ENCODE data around the gene FAM219A.
"Not testable (repeated sequence)": the region's sequence is repeated elsewhere in the genome, so short reads cannot be mapped to it uniquely, and the experiment has no call there.

The FAM219A gene

DNA sequence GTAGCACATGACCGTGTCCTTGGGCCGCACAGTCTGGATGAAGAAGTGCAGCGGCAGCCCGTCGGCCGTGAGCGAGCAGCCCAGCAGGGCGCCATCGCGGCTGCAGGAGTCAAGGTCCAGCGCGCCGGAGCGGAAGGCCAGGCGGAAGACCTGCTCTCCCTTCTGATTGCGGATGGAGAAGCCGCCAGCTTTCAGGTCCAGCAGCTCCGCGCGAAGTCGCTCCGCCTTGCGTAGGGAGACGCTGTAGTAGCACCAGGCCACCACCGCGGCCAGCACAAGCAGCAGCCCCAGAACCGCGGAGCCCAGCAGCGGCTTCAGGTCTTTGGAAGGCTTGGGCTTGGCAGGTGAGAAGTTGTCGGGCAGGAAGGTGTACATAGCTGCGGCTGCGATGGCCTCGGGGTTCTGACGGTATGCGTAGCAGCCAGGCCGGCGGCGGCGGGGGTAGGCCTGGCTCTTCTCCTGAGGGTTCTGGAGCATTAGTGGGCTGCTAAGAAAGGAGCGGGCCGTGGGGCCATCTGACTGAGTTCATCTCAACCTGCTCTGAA is 85.8 kb downstream of the FAM219A start:
- no peak for TF ChIP-seq MYC (IDR thresholded peaks at IDR 0.05; ENCODE audit: low read depth, low read length)
- TF ChIP-seq, protein P1, sequence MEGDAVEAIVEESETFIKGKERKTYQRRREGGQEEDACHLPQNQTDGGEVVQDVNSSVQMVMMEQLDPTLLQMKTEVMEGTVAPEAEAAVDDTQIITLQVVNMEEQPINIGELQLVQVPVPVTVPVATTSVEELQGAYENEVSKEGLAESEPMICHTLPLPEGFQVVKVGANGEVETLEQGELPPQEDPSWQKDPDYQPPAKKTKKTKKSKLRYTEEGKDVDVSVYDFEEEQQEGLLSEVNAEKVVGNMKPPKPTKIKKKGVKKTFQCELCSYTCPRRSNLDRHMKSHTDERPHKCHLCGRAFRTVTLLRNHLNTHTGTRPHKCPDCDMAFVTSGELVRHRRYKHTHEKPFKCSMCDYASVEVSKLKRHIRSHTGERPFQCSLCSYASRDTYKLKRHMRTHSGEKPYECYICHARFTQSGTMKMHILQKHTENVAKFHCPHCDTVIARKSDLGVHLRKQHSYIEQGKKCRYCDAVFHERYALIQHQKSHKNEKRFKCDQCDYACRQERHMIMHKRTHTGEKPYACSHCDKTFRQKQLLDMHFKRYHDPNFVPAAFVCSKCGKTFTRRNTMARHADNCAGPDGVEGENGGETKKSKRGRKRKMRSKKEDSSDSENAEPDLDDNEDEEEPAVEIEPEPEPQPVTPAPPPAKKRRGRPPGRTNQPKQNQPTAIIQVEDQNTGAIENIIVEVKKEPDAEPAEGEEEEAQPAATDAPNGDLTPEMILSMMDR (IDR thresholded peaks at IDR 0.05; ENCODE audit: low read depth, low read length): no peak
- TF ChIP-seq POLR2A (IDR thresholded peaks at IDR 0.05; ENCODE audit: extremely low read depth, insufficient read length): no peak
- TF ChIP-seq, protein P2, sequence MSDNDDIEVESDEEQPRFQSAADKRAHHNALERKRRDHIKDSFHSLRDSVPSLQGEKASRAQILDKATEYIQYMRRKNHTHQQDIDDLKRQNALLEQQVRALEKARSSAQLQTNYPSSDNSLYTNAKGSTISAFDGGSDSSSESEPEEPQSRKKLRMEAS (IDR thresholded peaks at IDR 0.05; ENCODE audit: low read depth, low read length): no peak
- no peak for DNase-seq (ENCODE audit: low read depth)
- no peak overlapping the region for H3K4me3 ChIP-seq (ENCODE audit: low read depth, low read length)

DNA sequence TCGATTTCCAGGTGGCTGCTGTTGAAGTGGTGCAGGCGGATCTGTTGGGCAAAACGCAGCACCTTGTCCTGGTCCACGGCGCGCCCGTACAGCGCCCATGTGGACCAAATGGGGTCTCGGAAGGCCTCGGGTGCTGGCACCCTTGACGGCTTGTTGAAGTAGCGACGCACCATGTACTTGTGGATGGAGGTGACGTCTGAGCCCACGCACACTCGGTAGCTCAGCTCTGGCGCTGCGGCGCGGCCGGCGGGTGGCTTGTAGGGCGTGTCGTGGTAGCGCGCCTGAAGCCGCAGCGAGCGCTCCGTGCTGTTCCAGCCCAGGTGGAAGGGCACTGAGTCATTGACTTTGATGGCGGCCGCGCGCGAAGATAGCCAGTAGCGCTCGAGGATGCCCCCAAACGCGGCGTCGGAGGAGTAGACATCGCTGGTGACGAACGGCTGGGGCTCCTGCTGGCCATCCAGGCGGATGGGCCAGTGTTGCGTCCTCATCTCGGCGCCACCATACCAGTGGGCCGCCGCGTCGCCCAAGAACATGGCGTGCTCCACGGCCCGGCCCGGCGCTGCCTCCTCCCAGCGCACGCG is 86.4 kb downstream of the FAM219A start:
- DNase-seq (ENCODE audit: low read depth): no peak
- TF ChIP-seq POLR2A (IDR thresholded peaks at IDR 0.05; ENCODE audit: extremely low read depth, insufficient read length) (no peak), MYC (IDR thresholded peaks at IDR 0.05; ENCODE audit: low read depth, low read length) (no peak)
- TF ChIP-seq, protein P2 (IDR thresholded peaks at IDR 0.05; ENCODE audit: low read depth, low read length): no peak
- TF ChIP-seq, protein P1 (IDR thresholded peaks at IDR 0.05; ENCODE audit: low read depth, low read length): no peak
- no peak overlapping the region for H3K4me3 ChIP-seq (ENCODE audit: low read depth, low read length)

DNA sequence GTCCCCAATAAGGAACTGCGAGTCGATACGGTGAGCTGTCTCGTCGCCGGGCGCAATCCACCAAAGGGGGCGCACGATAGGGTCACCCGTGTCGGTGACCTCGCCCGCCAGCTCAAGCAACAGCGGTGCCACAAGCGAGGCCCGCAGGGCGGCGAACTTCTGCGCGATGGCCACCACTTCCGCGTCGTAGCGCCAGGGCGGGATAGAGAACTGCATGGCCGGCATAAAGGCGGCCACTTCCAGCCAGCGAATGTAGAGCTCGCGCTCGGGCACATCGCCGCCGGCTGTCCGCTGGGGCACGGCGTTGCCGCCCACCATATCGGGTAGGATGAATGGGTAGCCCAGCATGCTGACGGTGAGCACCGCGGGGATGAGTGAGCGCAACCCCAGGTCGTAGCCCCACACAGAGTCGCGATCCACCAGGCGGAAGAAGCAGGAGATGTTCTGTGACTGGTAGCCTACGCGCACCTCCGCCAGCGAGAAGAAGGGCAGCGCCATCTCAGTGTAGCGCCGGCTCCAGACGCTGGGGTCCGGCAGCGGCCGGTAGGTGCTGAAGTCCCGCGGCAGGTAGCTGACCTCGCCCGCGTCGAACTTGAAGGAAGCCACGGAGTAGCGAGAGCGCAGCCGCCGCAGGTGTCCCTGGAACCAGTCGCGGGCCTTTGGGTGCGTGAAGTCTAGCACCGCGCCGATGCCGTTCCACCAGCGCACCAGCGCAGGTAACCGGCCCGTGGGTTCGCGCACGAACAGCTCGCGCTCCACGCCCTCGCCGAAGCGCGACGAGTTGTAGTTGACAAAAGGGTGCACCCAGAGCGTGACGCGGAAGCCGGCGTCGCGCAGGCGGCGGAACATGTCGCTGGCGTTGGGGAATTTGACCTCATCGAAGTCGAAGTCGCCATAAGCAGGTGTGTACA is 87.1 kb downstream of the FAM219A start:
- H3K4me3 ChIP-seq (ENCODE audit: low read depth, low read length): no peak overlapping the region
- TF ChIP-seq, protein P1 (IDR thresholded peaks at IDR 0.05; ENCODE audit: low read depth, low read length): no peak
- TF ChIP-seq MYC (IDR thresholded peaks at IDR 0.05; ENCODE audit: low read depth, low read length) (no peak), POLR2A (IDR thresholded peaks at IDR 0.05; ENCODE audit: extremely low read depth, insufficient read length) (no peak)
- TF ChIP-seq, protein P2 (IDR thresholded peaks at IDR 0.05; ENCODE audit: low read depth, low read length): no peak
- DNase-seq (ENCODE audit: low read depth): no peak

DNA sequence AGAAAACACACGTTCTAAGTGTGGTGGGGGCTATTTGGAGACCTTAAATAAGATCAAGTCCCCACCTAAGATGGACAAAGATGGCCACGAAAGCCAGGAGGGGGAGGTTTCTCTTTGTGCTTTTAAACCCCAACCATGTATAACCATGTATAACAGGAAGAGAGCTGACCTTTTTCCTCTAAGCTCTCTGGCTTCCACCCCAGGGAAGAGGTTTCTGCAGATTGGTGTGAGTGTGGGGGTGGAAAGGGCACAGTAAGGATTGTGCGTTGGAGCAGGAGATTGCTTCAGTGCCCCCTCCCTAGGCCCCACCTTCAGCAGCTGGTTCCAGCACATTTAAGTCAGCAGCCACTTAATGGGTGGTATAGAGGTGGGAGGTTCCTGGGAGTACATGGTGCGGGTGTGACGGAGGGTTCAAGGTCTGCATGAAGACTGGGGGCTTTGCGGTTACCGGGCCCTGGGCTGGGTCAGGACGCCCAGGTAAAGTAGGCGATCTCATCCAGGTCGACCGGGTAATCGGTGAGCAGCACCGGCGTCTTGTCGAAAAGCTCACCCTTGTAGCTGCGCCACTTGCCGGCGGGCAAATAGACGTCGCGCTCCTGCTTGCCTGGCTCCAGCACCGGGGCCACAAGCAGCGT is 87.9 kb downstream of the FAM219A start:
- H3K4me3 ChIP-seq (ENCODE audit: low read depth, low read length): no peak overlapping the region
- no peak for DNase-seq (ENCODE audit: low read depth)
- TF ChIP-seq POLR2A (IDR thresholded peaks at IDR 0.05; ENCODE audit: extremely low read depth, insufficient read length) (no peak), MYC (IDR thresholded peaks at IDR 0.05; ENCODE audit: low read depth, low read length) (no peak)
- TF ChIP-seq, protein P1 (IDR thresholded peaks at IDR 0.05; ENCODE audit: low read depth, low read length): no peak
- TF ChIP-seq, protein P2 (IDR thresholded peaks at IDR 0.05; ENCODE audit: low read depth, low read length): no peak

DNA sequence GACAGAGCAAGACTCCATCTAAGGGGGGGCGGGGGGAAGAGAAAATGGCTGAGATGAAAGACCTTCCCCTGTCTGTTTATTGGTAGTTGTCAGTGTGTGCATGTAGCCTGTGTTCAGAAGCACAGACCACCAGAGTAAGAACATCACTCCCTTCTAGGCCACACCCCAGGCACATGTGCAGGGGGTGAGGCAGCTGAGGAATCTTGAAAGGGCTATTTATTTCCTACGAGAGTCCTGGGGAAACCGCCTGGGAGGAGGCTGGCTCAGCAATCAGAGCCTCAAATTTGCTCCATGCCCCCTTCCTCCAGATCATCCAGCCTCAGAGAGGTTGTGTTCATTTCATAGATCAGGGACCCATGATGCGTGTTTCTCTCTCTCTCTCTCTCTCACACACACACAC is 88.7 kb downstream of the FAM219A start:
- no peak for DNase-seq (ENCODE audit: low read depth)
- no peak overlapping the region for H3K4me3 ChIP-seq (ENCODE audit: low read depth, low read length)
- no peak for TF ChIP-seq MYC (IDR thresholded peaks at IDR 0.05; ENCODE audit: low read depth, low read length)
- TF ChIP-seq POLR2A (IDR thresholded peaks at IDR 0.05; ENCODE audit: extremely low read depth, insufficient read length): no peak
- TF ChIP-seq, protein P1 (IDR thresholded peaks at IDR 0.05; ENCODE audit: low read depth, low read length): no peak
- TF ChIP-seq, protein P2 (IDR thresholded peaks at IDR 0.05; ENCODE audit: low read depth, low read length): no peak

DNA sequence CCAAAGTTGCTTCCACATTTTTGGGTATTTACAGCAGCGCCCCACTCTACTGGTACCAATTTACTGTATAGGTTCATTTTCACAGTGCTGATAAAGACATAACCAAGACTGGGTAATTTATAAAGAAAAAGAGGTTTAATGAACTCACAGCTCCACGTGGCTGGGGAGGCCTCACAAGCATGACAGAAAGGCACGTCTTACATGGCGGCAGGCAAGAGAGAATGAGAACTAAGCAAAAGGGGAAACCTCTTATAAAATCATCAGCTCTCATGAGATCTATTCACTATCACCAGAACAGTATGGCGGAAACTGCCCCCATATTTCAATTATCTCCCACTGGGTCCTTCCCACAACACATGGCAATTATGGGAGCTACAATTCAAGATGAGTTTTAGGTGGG is 89.6 kb downstream of the FAM219A start:
- not testable (repeated sequence) for DNase-seq (ENCODE audit: low read depth); H3K4me3 ChIP-seq (ENCODE audit: low read depth, low read length)

DNA sequence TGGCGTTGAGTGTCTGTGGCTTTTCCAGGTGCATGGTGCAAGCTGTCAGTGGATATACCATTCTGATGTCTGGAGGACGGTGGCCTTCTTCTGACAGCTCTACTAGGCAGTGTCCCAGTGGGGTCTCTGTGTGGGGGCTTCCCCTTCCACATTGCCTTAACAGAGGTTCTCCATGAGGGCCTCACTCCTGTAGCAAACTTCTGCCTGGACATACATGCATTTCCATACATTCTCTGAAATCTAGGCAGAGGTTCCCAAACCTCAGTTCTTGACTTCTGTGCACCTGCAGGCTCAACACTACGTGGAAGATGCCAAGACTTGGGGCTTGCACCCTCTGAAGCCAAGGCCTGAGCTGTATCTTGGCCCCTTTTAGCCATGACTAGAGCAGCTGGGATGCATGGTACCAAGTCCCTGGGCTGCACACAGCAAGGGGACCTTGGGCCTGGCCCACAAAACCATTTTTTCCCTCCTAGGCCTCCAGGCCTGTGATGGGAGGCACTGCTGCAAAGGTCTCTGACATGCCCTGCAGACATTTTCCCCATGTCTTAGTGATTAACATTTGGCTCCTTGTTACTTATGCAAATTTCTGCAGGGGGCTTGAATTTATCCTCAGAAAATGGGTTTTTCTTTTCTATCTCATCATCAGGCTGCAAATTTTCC is 90.5 kb downstream of the FAM219A start:
- not testable (repeated sequence) for DNase-seq (ENCODE audit: low read depth); H3K4me3 ChIP-seq (ENCODE audit: low read depth, low read length)
